RWPE2 (cell line): ENCODE data around the gene DLGAP4.

Experiments used
- ATAC-seq: fragments of 200-7000 bp; cut with Tn5 transposase; 3 replicates; pipeline ENCODE4 v1.9.1; 2021; ENCODE audit warnings: low read depth
- DNase-seq: peaks from one replicate; pipeline ENCODE4 v3.0.0-alpha.2; 2020; ENCODE audit warnings: low spot score
- H3K27ac ChIP-seq: fragments of 450-650 bp; 2 replicates; pipeline ENCODE4 v1.5.1; 2017; ENCODE audit warnings: mild to moderate bottlenecking; ENCODE audit not compliant: poor library complexity, severe bottlenecking
- H3K27me3 ChIP-seq: fragments of 250-450 bp; sonication (Bioruptor Pico); 2 replicates; pipeline ENCODE4 v1.5.1; 2021; ENCODE audit warnings: mild to moderate bottlenecking, moderate library complexity; ENCODE audit not compliant: insufficient read depth, poor library complexity, severe bottlenecking
- H3K36me3 ChIP-seq: fragments of 250-450 bp; sonication (Bioruptor Pico); 2 replicates; pipeline ENCODE4 v1.5.1; 2020; ENCODE audit warnings: low read depth, mild to moderate bottlenecking, moderate library complexity
- H3K4me1 ChIP-seq: fragments of 250-450 bp; sonication (Bioruptor Pico); 2 replicates; pipeline ENCODE4 v1.5.1; 2021; ENCODE audit warnings: mild to moderate bottlenecking, moderate library complexity; ENCODE audit not compliant: insufficient read depth, poor library complexity, severe bottlenecking
- H3K4me3 ChIP-seq: fragments of 250-450 bp; sonication (Bioruptor Pico); 2 replicates; pipeline ENCODE4 v1.5.1; 2021; ENCODE audit warnings: mild to moderate bottlenecking, moderate library complexity; ENCODE audit not compliant: severe bottlenecking
- H3K9me3 ChIP-seq: fragments of 250-450 bp; sonication (Bioruptor Pico); 2 replicates; pipeline ENCODE4 v1.5.1; 2021; ENCODE audit warnings: mild to moderate bottlenecking, moderate library complexity; ENCODE audit not compliant: severe bottlenecking
- CTCF ChIP-seq: fragments of 450-650 bp; IDR thresholded peaks from one replicate; pipeline ENCODE4 v1.5.1; 2017; ENCODE audit warnings: mild to moderate bottlenecking, moderate library complexity; ENCODE audit not compliant: poor library complexity, severe bottlenecking

Gene DLGAP4

GRCh38 chr20:36525620-36526365 is 219.7 kb downstream of the DLGAP4 start:
- H3K36me3 ChIP-seq = peaks cover 69% of the 10 kb centered on the region
- no peak overlapping the region for H3K4me3 ChIP-seq
- H3K27me3 ChIP-seq = no peaks in the 10 kb centered on the region
- no peak for DNase-seq
- H3K27ac ChIP-seq = no peak overlapping the region
- ATAC-seq = no peak
- no peak for TF ChIP-seq CTCF
- no peaks in the 10 kb centered on the region for H3K4me1 ChIP-seq
- H3K9me3 ChIP-seq = no peaks in the 10 kb centered on the region

GRCh38 chr20:36526521-36527011 is 220.4 kb downstream of the DLGAP4 start:
- H3K9me3 ChIP-seq = no peaks in the 10 kb centered on the region
- no peak for TF ChIP-seq CTCF
- H3K4me1 ChIP-seq = no peaks in the 10 kb centered on the region
- DNase-seq (no peak), ATAC-seq (no peak)
- H3K27me3 ChIP-seq = no peaks in the 10 kb centered on the region
- H3K36me3 ChIP-seq = peaks cover 62% of the 10 kb centered on the region
- H3K27ac ChIP-seq = no peak overlapping the region
- H3K4me3 ChIP-seq = no peak overlapping the region

GRCh38 chr20:36527331-36528125 is 221.4 kb downstream of the DLGAP4 start:
- Histone ChIP-seq H3K4me1 (no peaks in the 10 kb centered on the region), H3K27ac (no peak overlapping the region), H3K36me3 (peaks cover 52% of the 10 kb centered on the region), H3K27me3 (no peaks in the 10 kb centered on the region), H3K9me3 (no peaks in the 10 kb centered on the region), H3K4me3 (no peak overlapping the region)
- no peak for ATAC-seq
- no peak for DNase-seq
- TF ChIP-seq CTCF = no peak

- Histone ChIP-seq H3K27ac (no peak overlapping the region), H3K9me3 (no peaks in the 10 kb centered on the region), H3K4me1 (no peaks in the 10 kb centered on the region), H3K36me3 (peaks cover 44% of the 10 kb centered on the region), H3K4me3 (no peak overlapping the region), H3K27me3 (no peaks in the 10 kb centered on the region)
- TF ChIP-seq CTCF = no peak
- ATAC-seq = no peak
- DNase-seq = peak; percentile 68
These were observed 222.2 kb downstream of the DLGAP4 start for GRCh38 chr20:36528176-36528874.
